ENCODE measurements around the gene ACCS.

- no peak for TF ChIP-seq RCOR1 (IDR thresholded peaks at IDR 0.05; ENCODE audit: low read depth, low read length)
- peak; percentile 67 for TF ChIP-seq CTCF (IDR thresholded peaks at IDR 0.05)
- no peak for TF ChIP-seq JUNB (IDR thresholded peaks at IDR 0.05)
- TF ChIP-seq KDM1A (IDR thresholded peaks at IDR 0.05; ENCODE audit: low read depth), result no peak
Measured at GRCh38 chr11:44065841-44066731, at the start of gene ACCS.
